Astrocyte of the spinal cord (primary cell): ENCODE results near the gene S100A3.
"Not testable (repeated sequence)": the region's sequence is repeated elsewhere in the genome, so short reads cannot be mapped to it uniquely, and the experiment has no call there.

Experiments used
- DNase-seq: peaks from one replicate; pipeline ENCODE4 v3.0.0; 2011; ENCODE audit warnings: low read depth, low spot score
- H3K4me3 ChIP-seq: 2 replicates; pipeline ENCODE4 v1.5.1; 2011; ENCODE audit warnings: low read depth, mild to moderate bottlenecking, low read length, moderate library complexity
- CTCF ChIP-seq: IDR thresholded peaks from 2 replicates; pipeline ENCODE4 v1.5.1; 2012; ENCODE audit warnings: low read depth, mild to moderate bottlenecking, low read length, inconsistent platforms
- in situ Hi-C: cut with HindIII; loops from 2 replicates; pipeline ENCODE4 v1.10.0; 2017; ENCODE audit warnings: low sequenced_read_pairs

The S100A3 gene

GRCh38 chr1:153532181-153532580 lies 16.9 kb downstream of the S100A3 start:
- in situ Hi-C loops, result no loop called here
- no peak for TF ChIP-seq CTCF
- no peak overlapping the region for H3K4me3 ChIP-seq
- no peak for DNase-seq

GRCh38 chr1:153531638-153532037 lies 17.4 kb downstream of the S100A3 start:
- no peak for TF ChIP-seq CTCF
- no peak overlapping the region for H3K4me3 ChIP-seq
- in situ Hi-C loops, result no loop called here
- DNase-seq, result no peak

- DNase-seq, result no peak
- H3K4me3 ChIP-seq, result no peak overlapping the region
- TF ChIP-seq CTCF, result no peak
- in situ Hi-C loops, result no loop called here
Observed at GRCh38 chr1:153527683-153528040, 21.4 kb downstream of the S100A3 start.

- H3K4me3 ChIP-seq, result no peak overlapping the region
- no peak for TF ChIP-seq CTCF
- in situ Hi-C loops, result no loop called here
- DNase-seq, result peak; percentile 16
Observed at GRCh38 chr1:153527023-153527682, 21.9 kb downstream of the S100A3 start.

GRCh38 chr1:153526132-153526543 lies 22.9 kb downstream of the S100A3 start:
- in situ Hi-C loops, result no loop called here
- no peak overlapping the region for H3K4me3 ChIP-seq
- no peak for TF ChIP-seq CTCF
- no peak for DNase-seq

- in situ Hi-C loops, result no loop called here
- TF ChIP-seq CTCF, result no peak
- no peak overlapping the region for H3K4me3 ChIP-seq
- DNase-seq, result peak; percentile 49
Observed at GRCh38 chr1:153525088-153525728, 23.9 kb downstream of the S100A3 start.

GRCh38 chr1:153522353-153523048 lies 26.6 kb downstream of the S100A3 start:
- in situ Hi-C loops, DNase-seq, H3K4me3 ChIP-seq: not testable (repeated sequence)

GRCh38 chr1:153521808-153522207 lies 27.2 kb downstream of the S100A3 start:
- in situ Hi-C loops, H3K4me3 ChIP-seq, DNase-seq: not testable (repeated sequence)
